ENCODE measurements around the gene LYRM2. TPM values are rescaled to one million over a fixed set of nuclear protein-coding genes. Genes with fewer than 3 reads are reported as not detected.

The LYRM2 gene
- total RNA-seq, 1 experiment from 2014 or later = 3.2 TPM

- no peak for DNase-seq (ENCODE audit: low spot score)
Observed at GRCh38 chr6:89596056-89596455, 42.5 kb downstream of the LYRM2 start.

GRCh38 chr6:89591745-89592144 lies 46.8 kb downstream of the LYRM2 start:
- no peak for DNase-seq (ENCODE audit: low spot score)

- no peak for DNase-seq (ENCODE audit: low spot score)
Observed at GRCh38 chr6:89590133-89590532, 48.4 kb downstream of the LYRM2 start.

GRCh38 chr6:89589297-89590025 lies 49.1 kb downstream of the LYRM2 start:
- no peak for DNase-seq (ENCODE audit: low spot score)

GRCh38 chr6:89585154-89585553 lies 53.4 kb downstream of the LYRM2 start:
- no peak for DNase-seq (ENCODE audit: low spot score)

- DNase-seq (ENCODE audit: low spot score) = no peak
Observed at GRCh38 chr6:89584539-89584938, 54.0 kb downstream of the LYRM2 start.

GRCh38 chr6:89583559-89583958 lies 55.0 kb downstream of the LYRM2 start:
- DNase-seq (ENCODE audit: low spot score) = no peak

GRCh38 chr6:89582669-89583325 lies 55.8 kb downstream of the LYRM2 start:
- DNase-seq (ENCODE audit: low spot score) = no peak

GRCh38 chr6:89581689-89582088 lies 56.9 kb downstream of the LYRM2 start:
- DNase-seq (ENCODE audit: low spot score) = no peak

GRCh38 chr6:89580997-89581666 lies 57.4 kb downstream of the LYRM2 start:
- no peak for DNase-seq (ENCODE audit: low spot score)

GRCh38 chr6:89575562-89575960 lies 63.0 kb downstream of the LYRM2 start:
- DNase-seq (ENCODE audit: low spot score) = no peak

- DNase-seq (ENCODE audit: low spot score) = no peak
Observed at GRCh38 chr6:89574910-89575561, 63.5 kb downstream of the LYRM2 start.

GRCh38 chr6:89567630-89568390 lies 70.7 kb downstream of the LYRM2 start:
- DNase-seq (ENCODE audit: low spot score) = no peak

GRCh38 chr6:89566930-89567629 lies 71.5 kb downstream of the LYRM2 start:
- DNase-seq (ENCODE audit: low spot score) = no peak

GRCh38 chr6:89566008-89566800 lies 72.3 kb downstream of the LYRM2 start:
- DNase-seq (ENCODE audit: low spot score) = no peak

- no peak for DNase-seq (ENCODE audit: low spot score)
Observed at GRCh38 chr6:89564752-89565427, 73.7 kb downstream of the LYRM2 start.

- DNase-seq (ENCODE audit: low spot score) = no peak
Observed at GRCh38 chr6:89563866-89564265, 74.7 kb downstream of the LYRM2 start.

GRCh38 chr6:89562093-89562973 lies 76.2 kb downstream of the LYRM2 start:
- DNase-seq (ENCODE audit: low spot score) = no peak
